ENCODE data around the gene FRA10AC1.

Gene FRA10AC1

GRCh38 chr10:93702210-93703001 is at the start of gene FRA10AC1:
FRA10AC1 (minus strand) TSS chr10:93702592; CDS start chr10:93700106, 2,486 bp downstream.
- DNase-seq (ENCODE audit: low read depth), result peak; percentile 86

GRCh38 chr10:93751832-93752231 is 49.4 kb upstream of the FRA10AC1 start:
- DNase-seq (ENCODE audit: low read depth), result no peak

- DNase-seq (ENCODE audit: low read depth), result no peak
These were observed 48.7 kb upstream of the FRA10AC1 start for GRCh38 chr10:93751124-93751523.

- DNase-seq (ENCODE audit: low read depth), result no peak
These were observed 46.9 kb upstream of the FRA10AC1 start for GRCh38 chr10:93749218-93749799.

DNA sequence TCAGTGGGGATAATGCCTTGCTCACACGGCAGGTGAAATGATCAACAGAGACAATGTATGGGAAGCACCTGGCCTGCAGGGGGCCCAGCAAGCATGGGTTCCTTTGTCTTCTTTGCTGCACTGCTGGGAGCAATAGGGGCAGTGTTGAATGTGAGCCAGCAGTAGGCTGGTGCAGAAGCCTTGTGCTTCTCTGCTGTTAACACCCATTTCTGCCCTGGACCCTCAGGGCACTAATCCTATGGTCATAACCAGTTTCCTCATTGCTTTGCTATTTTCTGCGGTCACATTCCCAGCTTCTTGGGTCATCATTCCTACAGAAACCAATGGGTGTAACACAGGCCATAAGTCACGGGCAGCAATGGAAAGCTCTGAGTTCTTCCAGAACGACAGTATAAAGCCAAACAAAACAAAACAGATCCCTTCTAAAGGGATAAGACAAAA is 44.5 kb upstream of the FRA10AC1 start:
- DNase-seq (ENCODE audit: low read depth), result no peak

GRCh38 chr10:93745408-93746065 is 43.1 kb upstream of the FRA10AC1 start:
- DNase-seq (ENCODE audit: low read depth), result no peak

DNA sequence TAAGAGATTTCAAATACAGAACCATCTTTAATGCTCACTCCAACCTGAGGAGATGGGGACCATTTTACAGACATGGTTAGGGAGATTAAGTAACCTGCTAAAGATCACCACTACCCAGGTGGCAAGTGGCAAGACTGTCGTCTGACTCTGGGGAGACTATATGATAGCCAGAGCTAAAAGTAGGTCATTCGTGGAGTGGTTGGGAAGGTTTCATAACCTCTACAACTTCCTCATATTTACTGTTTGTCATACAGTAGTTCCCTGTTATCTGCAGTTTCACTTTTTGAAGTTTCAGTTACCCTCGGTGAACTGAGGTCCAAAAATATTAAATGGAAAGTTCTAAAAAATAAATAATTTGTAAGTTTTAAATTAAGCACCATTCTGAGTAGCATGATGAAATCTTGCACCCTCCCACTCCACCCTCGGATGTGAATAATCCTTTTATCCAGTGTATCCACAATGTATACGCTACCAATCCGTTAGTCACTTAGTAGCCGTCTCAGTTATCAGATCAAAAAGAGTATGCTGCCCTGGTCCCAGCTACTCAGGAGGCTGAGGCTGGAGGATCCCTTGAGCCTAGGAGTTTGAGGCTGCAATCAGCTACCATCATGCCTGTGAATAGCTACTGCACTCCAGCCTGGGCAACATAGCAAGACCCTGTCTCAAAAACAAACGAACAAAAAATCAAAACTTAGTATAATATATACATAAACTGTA is 40.4 kb upstream of the FRA10AC1 start:
- no peak for DNase-seq (ENCODE audit: low read depth)

DNA sequence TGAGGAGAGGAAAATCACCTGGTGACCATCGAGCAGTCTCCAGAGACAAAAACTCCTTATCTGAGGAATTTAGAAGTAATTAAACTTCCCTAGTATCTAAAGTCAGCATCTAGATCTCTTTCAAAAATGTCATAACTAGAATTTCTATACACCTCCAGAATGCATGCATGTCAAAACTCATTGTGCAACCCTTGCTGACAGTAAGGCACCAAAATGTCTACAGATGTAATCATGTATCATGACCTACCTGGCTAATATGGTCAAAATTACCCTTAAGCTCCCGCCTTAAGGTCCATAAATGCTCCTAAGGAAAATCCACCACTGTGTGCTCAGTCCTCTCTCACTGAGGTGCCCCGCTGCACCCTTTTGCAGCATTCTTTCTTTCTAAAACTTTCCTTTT is 39.0 kb upstream of the FRA10AC1 start:
- DNase-seq (ENCODE audit: low read depth), result no peak

DNA sequence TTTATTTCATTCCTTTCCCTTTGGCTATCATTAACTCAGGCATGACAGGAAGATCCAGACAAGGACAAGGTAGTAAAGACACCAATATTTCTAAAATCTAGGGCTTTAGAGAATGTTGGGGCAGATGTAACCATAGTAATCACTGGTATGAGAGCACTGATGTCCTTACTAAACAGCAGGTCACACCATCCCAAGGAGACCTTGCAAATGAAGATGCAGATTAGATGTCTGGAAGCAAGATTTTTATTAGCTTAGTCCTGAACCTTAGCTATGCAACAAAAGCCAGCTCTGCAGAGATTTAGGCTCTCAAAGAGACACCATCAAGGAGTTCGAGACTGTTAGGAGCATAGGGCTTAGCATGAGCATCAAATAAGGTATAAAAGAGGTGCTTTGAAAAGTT is 23.6 kb upstream of the FRA10AC1 start:
- no peak for DNase-seq (ENCODE audit: low read depth)

DNA sequence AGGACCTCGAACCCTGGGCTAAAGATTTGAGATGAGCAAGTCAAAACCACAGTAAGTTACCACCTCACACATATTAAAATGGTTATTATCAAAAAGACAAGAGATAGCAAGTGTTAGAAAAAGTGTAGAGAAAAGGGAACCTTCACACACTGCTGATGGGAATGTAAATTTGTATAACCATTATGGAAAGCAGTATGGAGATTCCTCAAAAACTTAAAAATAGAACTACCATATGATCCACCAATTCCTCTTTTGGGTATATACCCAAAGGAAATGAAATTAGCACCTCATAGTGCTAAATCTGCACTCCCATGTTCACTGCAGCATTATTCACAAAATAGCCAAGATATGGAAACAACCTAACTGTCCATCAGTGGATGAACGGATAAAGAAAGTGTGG is 20.8 kb upstream of the FRA10AC1 start:
- no peak for DNase-seq (ENCODE audit: low read depth)

DNA sequence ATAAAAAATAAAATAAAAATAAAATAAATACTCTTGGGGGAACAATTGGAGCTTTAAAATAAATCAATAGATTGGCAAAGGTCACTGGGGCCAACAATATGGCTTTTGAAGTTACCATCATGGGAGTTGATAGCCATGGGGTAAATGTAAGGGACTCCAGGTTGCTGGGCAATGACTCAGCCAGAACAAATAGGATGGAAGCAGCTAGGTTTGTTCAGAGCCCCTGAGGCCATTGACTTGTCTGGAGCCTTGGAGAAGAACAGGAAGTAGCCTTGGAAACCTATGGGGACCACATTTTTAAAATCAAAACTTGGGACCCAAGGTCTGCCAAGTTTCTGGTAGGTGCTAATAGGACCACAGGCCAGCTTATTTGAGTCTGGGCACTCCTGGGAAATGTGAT is 20.2 kb upstream of the FRA10AC1 start:
- DNase-seq (ENCODE audit: low read depth), result no peak

- DNase-seq (ENCODE audit: low read depth), result no peak
These were observed 17.5 kb upstream of the FRA10AC1 start for GRCh38 chr10:93719901-93720300.

DNA sequence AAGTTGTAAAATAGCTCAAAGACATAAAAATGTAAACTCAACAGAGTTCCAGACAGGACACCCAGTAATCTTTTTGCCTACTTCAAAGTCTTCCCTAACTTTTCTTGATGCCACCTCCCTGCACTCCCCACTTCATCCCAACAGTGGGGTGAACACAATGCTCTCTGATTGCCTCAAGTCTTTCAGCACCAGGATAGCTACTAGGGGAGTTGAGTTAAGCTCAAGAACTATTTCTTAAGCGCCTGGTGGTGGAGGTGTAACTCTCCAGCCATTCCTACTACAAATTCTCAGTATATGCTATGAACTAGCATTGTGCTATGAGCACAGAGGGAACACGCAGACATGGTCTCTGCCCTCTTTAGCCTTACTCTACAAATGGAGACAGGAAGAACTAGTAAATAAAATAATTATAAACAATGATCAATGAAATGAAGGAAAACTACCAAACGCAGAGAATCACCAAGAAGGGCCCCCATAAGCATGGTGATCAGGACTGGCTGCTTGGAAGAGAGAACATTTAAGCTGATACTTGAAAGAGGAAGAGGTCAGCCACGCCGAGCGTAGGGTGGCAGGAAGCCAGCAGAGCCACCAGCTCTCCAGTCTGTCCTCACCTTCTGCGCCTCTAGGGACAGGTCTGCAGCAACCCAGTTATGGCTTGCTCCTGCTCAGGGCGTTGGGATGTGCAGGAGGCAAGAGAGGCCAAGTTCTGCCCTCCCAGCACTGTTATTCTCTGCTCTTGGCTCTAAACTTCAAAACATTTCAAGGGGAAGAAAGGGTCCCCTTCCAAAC is 16.7 kb upstream of the FRA10AC1 start:
- no peak for DNase-seq (ENCODE audit: low read depth)

GRCh38 chr10:93716766-93717165 is 14.4 kb upstream of the FRA10AC1 start:
- DNase-seq (ENCODE audit: low read depth), result no peak

- DNase-seq (ENCODE audit: low read depth), result no peak
These were observed 13.0 kb upstream of the FRA10AC1 start for GRCh38 chr10:93715345-93715744.

GRCh38 chr10:93712593-93712992 is 10.2 kb upstream of the FRA10AC1 start:
- no peak for DNase-seq (ENCODE audit: low read depth)

DNA sequence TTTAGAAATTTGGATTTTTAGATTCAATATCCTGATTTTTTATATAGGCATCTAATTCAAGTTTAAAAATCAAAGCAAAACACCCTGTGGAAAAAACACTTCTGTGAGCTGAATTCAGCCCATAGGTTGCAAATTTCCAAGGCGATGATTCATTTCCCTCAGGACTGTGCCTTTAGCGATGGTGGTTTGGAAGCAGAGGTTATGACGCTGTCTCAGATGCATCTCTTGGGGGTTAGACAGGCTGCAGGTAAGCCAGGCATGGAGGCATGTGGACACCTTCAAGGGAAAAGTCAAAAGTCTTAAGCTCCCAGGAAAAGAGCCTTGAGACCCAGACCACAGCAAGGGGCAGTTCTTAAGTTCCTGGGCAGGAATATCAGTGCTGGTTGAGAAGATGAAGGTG is 9.5 kb upstream of the FRA10AC1 start:
- no peak for DNase-seq (ENCODE audit: low read depth)

- DNase-seq (ENCODE audit: low read depth), result no peak
These were observed 8.0 kb upstream of the FRA10AC1 start for GRCh38 chr10:93710333-93710909.

DNA sequence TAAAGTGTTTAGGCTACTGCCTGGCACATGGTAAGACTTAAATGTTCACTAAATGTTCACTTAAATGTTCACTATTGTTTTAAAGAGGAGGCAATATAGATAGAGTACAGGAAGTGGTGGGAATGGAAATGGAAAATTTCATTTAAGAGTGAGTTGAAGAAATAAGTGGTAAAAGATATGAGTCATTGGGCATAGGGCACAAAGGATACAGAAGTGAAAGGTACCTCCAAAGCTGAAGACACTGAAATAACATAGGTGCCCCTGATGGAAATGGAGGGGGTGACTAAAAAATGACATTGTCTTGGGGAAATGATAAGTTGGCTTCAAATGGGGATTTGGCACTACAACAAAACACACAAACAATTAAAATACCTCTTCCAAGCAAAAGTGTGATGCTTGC is 5.2 kb upstream of the FRA10AC1 start:
- DNase-seq (ENCODE audit: low read depth), result no peak

DNA sequence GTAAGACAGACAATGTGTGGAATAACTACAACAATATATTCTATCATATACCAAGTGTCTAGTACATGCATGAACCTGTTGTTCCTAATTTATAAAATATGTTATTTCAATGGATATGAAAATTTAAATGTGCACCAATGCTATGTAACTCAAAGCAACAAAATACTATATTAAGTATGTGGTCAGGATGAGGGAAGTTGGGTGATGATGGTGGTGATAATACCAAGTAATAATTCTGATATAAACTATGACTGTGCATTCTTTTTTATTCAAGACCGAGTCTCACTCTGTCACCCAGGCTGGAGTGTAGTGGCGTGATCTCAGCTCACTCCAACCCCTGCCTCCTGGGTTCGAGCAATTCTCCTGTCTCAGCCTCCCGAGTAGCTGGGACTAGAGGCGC is 2.1 kb upstream of the FRA10AC1 start:
- DNase-seq (ENCODE audit: low read depth), result no peak

GRCh38 chr10:93703841-93704240 is 1.4 kb upstream of the FRA10AC1 start:
- DNase-seq (ENCODE audit: low read depth), result no peak

All from stimulated activated CD8-positive, alpha-beta memory T cell treated with anti-CD3 and anti-CD28 coated beads, Interleukin-4, amount 100 ng/mL, for 24 hours (primary cell).